ENCODE measurements around the gene GIT2.
A peak's percentile ranks its signal among the peaks of the same experiment; 100 is the strongest.

Gene GIT2

GRCh38 chr12:109881752-109882151, 114.4 kb downstream of the GIT2 start:
- DNase-seq = no peak

DNA sequence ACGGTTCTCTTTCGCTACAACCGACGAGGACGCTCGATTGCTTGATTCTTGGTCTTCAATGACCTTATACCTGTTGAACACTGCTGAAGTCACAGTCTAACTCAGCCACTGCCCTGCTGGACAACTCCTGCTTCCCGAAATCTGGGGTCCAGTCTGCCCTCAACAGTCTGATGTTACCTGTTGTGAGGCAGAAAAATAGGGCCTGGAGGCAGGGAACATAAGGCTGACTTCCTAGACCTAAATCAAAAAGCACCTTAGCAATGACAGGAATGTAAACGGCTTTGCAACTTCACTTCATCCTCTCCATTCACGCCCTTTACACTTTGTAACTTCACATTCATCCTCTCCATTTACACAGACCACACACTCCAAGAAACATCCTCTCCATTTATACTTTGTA, 115.2 kb downstream of the GIT2 start:
- DNase-seq = no peak

GRCh38 chr12:109880043-109880931, 115.9 kb downstream of the GIT2 start, which contains the start of gene GLTP:
TSS of gene GLTP (minus strand) at chr12:109880541. CDS start at chr12:109880374, 167 bp downstream.
- DNase-seq = peak; percentile 14

All from cortex of kidney (tissue), 1 donor.